Neural progenitor cell (in vitro differentiated cells): ENCODE results near the gene KAT8.

ENCODE experiments used
- EZH2phosphoT487 ChIP-seq: fragments of 200-600 bp; sonication (generic); IDR thresholded peaks from 2 replicates; pipeline ENCODE4 v1.6.1; 2017; ENCODE audit warnings: antibody characterized with exemption
- TF ChIP-seq, protein P1 (sequence below): fragments of 200-600 bp; sonication (generic); IDR thresholded peaks from 2 replicates; pipeline ENCODE4 v1.5.1; 2017; ENCODE audit warnings: antibody characterized with exemption, mild to moderate bottlenecking

GRCh38 chr16:31135535-31136286 lies 18.2 kb downstream of the KAT8 start, which contains the start of gene PRSS8:
- TF ChIP-seq EZH2phosphoT487, result no peak
- TF ChIP-seq, protein P1, sequence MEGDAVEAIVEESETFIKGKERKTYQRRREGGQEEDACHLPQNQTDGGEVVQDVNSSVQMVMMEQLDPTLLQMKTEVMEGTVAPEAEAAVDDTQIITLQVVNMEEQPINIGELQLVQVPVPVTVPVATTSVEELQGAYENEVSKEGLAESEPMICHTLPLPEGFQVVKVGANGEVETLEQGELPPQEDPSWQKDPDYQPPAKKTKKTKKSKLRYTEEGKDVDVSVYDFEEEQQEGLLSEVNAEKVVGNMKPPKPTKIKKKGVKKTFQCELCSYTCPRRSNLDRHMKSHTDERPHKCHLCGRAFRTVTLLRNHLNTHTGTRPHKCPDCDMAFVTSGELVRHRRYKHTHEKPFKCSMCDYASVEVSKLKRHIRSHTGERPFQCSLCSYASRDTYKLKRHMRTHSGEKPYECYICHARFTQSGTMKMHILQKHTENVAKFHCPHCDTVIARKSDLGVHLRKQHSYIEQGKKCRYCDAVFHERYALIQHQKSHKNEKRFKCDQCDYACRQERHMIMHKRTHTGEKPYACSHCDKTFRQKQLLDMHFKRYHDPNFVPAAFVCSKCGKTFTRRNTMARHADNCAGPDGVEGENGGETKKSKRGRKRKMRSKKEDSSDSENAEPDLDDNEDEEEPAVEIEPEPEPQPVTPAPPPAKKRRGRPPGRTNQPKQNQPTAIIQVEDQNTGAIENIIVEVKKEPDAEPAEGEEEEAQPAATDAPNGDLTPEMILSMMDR, result no peak
